HuH-7.5 (cell line): ENCODE results near the gene METTL5.

Experiments used
- DNase-seq: peaks from one replicate; pipeline ENCODE4 v3.0.0; 2011; ENCODE audit warnings: low spot score

METTL5 gene

DNA sequence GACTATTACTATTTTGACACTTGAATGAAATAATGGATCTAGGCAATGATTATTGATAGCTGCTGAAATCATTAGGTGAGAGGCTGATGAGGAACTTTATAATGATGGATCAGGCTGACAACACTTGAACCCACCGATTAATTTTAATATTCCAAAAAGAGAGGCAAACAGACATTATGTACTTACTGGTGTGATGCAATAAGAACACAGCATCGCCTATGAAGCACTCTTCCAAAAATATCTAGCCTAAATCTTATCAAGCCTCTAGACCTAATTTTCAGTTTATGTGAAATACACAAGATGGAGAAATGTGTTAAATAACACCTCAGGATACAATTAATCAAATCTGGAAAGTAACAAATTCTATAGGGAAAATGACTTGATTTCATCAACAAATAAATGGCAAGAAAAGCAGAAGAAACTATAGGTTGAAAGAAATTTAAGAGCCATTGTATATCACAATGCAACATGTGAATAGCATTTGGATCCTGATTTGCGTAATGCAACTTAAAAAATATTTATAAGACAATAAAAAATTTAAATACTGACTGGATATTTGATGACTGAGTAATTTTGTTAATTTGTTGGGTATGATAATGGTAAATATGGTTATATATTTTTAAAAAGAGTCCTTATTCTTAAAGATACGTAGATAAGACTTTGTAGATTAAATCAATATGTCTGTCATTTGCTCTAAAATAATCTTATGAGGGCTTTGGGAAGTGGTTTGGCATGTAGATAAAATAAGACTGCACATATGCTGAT lies 43.3 kb downstream of the METTL5 start:
- no peak for DNase-seq

DNA sequence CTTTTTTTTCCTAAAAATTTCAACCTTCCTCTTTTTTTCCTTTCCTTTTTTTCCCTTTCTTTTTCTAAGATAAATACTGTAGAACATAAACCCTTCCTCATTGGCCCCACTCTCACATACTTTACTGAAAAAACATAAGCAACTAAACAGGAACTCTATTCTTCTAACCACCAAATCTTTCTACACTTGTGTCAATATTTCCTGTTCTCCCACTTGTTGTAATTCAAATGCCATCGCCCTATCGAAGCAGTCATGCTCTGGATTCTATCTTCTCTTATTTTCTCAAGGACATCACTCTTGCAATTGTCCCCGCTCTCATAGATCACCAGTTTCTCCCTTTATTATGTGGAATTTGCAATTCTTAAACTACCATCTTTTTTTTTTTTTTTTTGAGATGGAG lies 46.3 kb downstream of the METTL5 start:
- DNase-seq: no peak

DNA sequence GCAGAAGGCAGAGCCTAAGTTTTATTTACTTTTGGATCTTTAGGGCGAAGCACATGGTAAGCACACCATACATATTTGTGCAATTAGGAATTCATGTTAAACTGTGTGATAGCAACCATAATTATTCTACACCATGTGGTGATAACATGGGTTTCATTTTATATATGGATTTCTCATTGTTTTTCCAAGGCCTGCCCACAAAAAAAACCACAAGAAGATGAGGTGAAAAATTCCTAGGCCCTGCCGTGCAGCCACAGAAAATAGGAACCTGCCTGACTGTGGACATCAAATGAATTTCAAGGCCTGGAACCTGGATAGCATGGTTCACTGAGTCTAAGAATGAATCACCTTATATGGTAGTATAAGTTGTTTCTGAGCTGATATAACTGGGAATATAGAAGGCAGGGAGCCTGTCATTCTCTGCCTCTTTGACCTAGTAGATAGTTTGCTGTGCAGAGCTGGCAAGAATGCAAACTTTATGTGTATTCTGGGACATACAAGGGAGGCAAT lies 48.4 kb downstream of the METTL5 start:
- DNase-seq: no peak

DNA sequence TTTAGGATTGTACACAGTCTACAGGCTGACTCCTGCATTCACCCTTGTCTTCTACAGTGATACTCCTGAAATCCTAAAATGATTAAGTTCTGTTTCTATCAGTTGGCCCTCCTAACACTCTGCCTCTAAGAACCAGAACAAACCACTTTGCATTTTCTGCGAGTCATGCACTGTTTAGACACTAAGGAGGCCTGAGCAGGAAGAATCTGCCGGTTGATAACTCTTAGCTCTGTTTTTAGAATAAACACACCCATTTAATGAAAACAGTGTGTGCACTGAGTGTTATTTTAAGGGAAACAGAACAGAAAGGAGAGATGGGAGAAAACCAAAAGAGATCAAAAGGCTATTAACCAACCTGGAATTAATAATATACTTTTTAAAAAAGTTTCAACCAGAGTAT lies 48.9 kb downstream of the METTL5 start:
- no peak for DNase-seq

DNA sequence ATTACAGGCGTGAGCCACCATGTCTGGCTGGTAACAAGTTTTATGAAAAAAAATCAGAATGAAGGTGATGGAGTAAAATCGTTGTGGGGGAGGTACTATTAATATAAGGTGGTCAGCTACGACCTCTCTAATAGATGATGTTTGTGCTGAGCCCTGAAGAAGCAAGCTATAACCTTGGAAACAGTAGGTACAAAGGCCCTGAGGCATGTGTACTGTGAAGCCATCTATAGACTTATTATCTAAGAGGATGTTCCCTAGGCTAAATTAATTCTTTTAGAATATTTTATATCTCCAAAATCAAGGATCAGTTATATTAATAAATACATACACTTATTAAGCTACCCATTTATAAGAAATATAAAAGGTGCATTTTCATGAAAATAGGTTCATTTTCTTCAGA lies 49.4 kb downstream of the METTL5 start:
- DNase-seq: no peak

DNA sequence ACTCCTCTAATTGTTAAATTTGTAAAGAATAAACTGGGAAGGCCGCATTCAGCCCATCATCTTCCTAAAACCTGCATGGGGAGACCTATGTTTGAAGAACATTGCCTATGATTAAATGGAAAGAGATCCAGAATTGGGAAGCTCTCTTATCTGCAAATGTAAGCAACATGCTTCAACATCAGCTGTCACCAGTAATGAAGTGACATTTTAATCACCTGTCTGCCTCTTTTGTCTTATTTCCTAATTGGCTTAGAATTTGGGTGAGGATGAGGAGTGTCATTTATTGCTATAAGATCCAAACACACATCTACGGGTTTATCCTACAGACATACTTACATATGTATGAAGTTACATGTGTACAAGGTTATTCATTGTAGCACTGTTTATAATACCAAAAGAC lies 52.1 kb downstream of the METTL5 start:
- DNase-seq: no peak

DNA sequence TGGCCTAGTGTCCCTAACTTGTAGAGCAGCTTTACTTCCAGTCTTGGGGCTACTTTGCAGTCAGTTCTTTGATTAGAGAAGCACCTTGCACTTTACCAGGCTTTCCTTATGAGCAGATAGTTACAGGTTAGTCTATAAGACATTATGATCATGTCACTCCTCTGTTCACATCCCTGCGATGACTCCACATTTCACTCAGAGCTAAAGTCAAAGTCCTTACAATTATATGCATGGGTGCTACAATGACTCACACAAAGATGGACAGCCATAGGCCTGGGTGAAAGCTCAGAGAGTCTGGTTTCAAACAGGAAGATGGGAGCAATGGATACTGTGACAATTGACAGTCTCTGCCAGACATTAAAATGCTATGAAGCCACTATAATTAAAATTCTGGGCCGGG lies 53.1 kb downstream of the METTL5 start:
- DNase-seq: no peak

DNA sequence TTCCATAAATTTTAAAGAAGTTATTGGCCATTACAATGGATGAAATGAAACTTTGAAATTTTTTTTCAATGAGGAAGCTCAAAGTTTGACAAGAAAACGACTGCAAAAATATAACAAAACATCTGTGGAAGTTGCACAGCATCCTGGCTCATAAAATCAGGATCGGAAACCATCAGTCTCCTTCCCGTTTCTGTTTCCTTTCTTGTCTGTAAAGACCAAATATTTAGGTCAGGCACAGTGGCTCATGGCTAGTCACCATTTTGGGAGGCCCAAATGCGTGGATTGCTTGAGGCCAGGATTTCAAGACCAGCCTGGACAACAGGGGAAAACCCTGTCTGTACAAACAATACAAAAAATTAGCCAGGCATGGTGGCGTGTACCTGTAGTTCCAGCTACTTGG lies 53.7 kb downstream of the METTL5 start:
- DNase-seq: no peak

DNA sequence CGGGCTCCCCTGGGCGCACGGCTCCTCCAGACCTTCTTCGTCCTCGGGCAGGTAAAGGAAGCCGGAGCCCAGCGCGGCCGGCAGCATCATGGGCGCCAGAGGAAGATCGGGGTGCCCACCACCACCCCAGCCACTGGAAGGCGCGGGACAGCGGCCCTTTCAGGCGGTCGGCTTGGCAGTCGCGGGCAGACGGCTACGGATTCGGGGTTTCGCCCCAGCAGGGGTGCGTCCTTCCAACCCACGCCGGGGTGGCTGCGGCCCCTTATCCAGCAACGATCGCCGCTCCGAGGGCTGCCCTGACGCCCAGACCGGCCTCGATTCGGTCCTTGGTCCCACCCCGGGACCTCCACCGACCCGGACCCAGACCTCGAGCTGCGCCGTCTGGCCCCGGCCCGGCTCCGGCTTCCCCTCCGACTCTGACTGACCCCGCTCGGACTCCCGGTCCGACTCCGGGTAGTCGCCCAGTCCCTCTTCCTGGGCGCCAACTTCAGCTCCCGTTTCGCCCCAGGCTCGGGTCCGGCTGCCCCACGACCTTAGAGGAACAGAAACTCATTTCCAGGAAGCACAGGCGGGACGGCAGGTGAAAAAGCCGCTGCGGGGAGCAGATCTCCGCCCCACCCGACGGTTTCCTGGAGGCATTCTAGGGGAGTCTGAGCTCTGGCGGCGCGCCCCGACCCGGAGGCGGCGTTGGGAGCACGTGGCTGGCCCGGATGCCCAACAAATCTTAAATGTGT lies 56.3 kb downstream of the METTL5 start:
- no peak for DNase-seq

DNA sequence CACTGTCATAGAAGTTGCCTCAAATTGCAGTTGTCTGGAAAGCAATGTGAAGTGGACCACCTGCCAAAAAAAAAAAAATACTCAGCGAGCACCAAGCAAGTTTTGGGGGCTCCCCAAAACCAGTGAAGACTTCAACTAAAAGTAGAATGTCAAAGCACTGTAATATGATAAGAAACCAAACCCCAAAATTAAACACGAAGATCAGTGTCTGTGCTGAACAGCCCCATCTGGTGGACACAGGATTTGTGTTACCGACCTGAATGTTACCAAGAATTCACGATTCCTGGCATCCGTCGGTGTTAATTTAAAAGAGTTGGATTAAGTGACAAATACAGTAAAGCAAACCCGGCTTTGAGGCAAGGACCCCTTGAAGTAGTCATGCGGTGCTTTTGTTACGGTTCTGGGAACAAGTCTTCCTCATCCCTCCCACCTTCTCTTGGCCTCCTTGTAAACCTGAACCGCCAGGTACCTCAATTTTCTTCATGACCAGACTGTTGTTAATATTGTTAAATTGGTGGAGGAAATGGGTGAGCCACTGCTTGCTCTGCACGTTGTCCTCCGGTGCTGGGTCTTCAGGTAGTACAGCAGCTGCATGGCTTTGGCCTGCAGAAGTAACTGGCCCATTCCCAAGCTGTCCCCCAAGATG lies 57.3 kb downstream of the METTL5 start:
- DNase-seq: peak; percentile 68

DNA sequence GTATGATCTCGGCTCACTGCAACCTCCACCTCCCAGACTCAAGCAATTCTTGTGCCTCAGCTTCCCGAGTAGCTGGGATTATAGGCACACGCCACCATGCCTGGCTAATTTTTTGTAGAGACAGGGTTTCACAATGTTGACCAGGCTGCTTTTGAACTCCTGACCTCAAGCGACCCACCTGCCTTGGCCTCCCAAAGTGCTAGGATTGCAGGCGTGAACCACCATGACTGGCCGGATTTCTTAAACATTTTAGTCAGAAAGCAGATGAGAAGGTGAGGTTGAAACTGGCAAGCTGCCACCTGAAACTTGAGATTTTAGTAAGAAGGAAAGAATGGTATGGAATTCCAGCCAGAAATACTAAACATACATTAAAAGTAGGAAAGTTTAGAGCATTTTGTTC lies 59.2 kb downstream of the METTL5 start:
- DNase-seq: no peak

DNA sequence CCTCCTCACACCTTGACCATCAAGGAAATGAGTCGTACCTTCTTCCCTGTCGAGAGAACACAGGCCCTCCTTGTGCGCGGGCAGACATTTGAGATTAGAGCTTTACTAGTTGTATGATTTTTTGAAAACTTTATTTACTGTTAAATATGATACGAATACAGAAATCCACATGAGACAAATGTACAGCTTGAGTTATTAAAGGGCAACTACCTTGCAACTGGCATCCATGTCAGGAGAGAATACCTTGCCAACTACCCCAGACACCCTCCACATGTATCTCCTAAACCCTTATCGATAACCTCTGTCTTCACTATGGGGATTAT lies 62.8 kb downstream of the METTL5 start:
- no peak for DNase-seq
